Neural cell (in vitro differentiated cells): ENCODE measurements around the gene SLC39A7.

ENCODE experiments used
- CTCF ChIP-seq: fragments of 450-650 bp; IDR thresholded peaks from 2 replicates; pipeline ENCODE4 v1.5.1; 2014; ENCODE audit warnings: antibody characterized with exemption, mild to moderate bottlenecking, moderate library complexity; ENCODE audit not compliant: poor library complexity, severe bottlenecking
- EZH2 ChIP-seq: fragments of 200-600, 300-800 bp; shearing (Covaris generic), sonication (generic); IDR thresholded peaks from 2 replicates; pipeline ENCODE4 v1.6.1; 2014; ENCODE audit warnings: antibody characterized with exemption, low read length, borderline replicate concordance, mild to moderate bottlenecking; ENCODE audit not compliant: insufficient read depth, poor library complexity, severe bottlenecking
- RAD21 ChIP-seq: fragments of 450-650 bp; conservative IDR thresholded peaks from 2 replicates; pipeline ENCODE4 v1.6.1; 2014; ENCODE audit warnings: antibody characterized with exemption, mild to moderate bottlenecking, moderate library complexity
- SMC3 ChIP-seq: fragments of 450-650 bp; conservative IDR thresholded peaks from 2 replicates; pipeline ENCODE4 v1.6.1; 2014; ENCODE audit warnings: antibody characterized with exemption, mild to moderate bottlenecking, moderate library complexity; ENCODE audit not compliant: poor library complexity
- TAF1 ChIP-seq: IDR thresholded peaks from 2 replicates; pipeline ENCODE4 v1.6.1; 2012; ENCODE audit warnings: low read depth
- TF ChIP-seq, protein P1 (sequence below): IDR thresholded peaks from 2 replicates; pipeline ENCODE4 v1.6.1; 2012; ENCODE audit warnings: borderline replicate concordance

- TF ChIP-seq CTCF (no peak), RAD21 (no peak), SMC3 (no peak), TAF1 (no peak), EZH2 (no peak)
- TF ChIP-seq, protein P1, sequence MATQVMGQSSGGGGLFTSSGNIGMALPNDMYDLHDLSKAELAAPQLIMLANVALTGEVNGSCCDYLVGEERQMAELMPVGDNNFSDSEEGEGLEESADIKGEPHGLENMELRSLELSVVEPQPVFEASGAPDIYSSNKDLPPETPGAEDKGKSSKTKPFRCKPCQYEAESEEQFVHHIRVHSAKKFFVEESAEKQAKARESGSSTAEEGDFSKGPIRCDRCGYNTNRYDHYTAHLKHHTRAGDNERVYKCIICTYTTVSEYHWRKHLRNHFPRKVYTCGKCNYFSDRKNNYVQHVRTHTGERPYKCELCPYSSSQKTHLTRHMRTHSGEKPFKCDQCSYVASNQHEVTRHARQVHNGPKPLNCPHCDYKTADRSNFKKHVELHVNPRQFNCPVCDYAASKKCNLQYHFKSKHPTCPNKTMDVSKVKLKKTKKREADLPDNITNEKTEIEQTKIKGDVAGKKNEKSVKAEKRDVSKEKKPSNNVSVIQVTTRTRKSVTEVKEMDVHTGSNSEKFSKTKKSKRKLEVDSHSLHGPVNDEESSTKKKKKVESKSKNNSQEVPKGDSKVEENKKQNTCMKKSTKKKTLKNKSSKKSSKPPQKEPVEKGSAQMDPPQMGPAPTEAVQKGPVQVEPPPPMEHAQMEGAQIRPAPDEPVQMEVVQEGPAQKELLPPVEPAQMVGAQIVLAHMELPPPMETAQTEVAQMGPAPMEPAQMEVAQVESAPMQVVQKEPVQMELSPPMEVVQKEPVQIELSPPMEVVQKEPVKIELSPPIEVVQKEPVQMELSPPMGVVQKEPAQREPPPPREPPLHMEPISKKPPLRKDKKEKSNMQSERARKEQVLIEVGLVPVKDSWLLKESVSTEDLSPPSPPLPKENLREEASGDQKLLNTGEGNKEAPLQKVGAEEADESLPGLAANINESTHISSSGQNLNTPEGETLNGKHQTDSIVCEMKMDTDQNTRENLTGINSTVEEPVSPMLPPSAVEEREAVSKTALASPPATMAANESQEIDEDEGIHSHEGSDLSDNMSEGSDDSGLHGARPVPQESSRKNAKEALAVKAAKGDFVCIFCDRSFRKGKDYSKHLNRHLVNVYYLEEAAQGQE = no peak
Observed at GRCh38 chr6:33164665-33165373, 35.8 kb upstream of the SLC39A7 start.
